HG02610 (cell line): Measurements from ENCODE around the gene KLK7.

ENCODE experiments used
- ATAC-seq: cut with Tn5 transposase; IDR thresholded peaks from one replicate; pipeline ENCODE4 v1.9.1; 2021; ENCODE audit warnings: mild to moderate bottlenecking, moderate library complexity; ENCODE audit not compliant: unreplicated experiment

The KLK7 gene

GRCh38 chr19:50939596-50939995, 44.1 kb downstream of the KLK7 start:
- no peak for ATAC-seq

GRCh38 chr19:50933640-50934039, 50.1 kb downstream of the KLK7 start:
- no peak for ATAC-seq

GRCh38 chr19:50932690-50933083, 51.0 kb downstream of the KLK7 start:
- no peak for ATAC-seq

- no peak for ATAC-seq
Measured at GRCh38 chr19:50932018-50932689, 51.6 kb downstream of the KLK7 start.

GRCh38 chr19:50931023-50931422, 52.7 kb downstream of the KLK7 start:
- no peak for ATAC-seq

GRCh38 chr19:50928831-50929230, 54.9 kb downstream of the KLK7 start:
- no peak for ATAC-seq
